GM21737 (cell line): ENCODE measurements around the gene AP1S1.
"Not testable (repeated sequence)": the region's sequence is repeated elsewhere in the genome, so short reads cannot be mapped to it uniquely, and the experiment has no call there.

Experiments
- ATAC-seq: cut with Tn5 transposase; IDR thresholded peaks from one replicate; pipeline ENCODE4 v1.9.1; 2021; ENCODE audit warnings: mild to moderate bottlenecking, moderate library complexity; ENCODE audit not compliant: unreplicated experiment

The AP1S1 gene

GRCh38 chr7:101124376-101125056 is 29.8 kb upstream of the AP1S1 start:
- ATAC-seq: no peak

GRCh38 chr7:101125989-101126650 is 28.2 kb upstream of the AP1S1 start:
- no peak for ATAC-seq

- ATAC-seq: peak; percentile 75
These were observed 27.4 kb upstream of the AP1S1 start, which contains the start of gene SERPINE1 for GRCh38 chr7:101126651-101127459. TSS of gene SERPINE1 (plus strand) at chr7:101127104. CDS start at chr7:101128394, 1,290 bp downstream.

- no peak for ATAC-seq
These were observed 26.7 kb upstream of the AP1S1 start for GRCh38 chr7:101127460-101128039.

- ATAC-seq: no peak
These were observed 26.0 kb upstream of the AP1S1 start for GRCh38 chr7:101128040-101128834.

- no peak for ATAC-seq
These were observed 24.6 kb upstream of the AP1S1 start for GRCh38 chr7:101129603-101130117.

GRCh38 chr7:101132626-101133600 is 21.4 kb upstream of the AP1S1 start:
- ATAC-seq: not testable (repeated sequence)

- ATAC-seq: no peak
These were observed 20.5 kb upstream of the AP1S1 start for GRCh38 chr7:101133621-101134398.

GRCh38 chr7:101134399-101134980 is 19.8 kb upstream of the AP1S1 start:
- no peak for ATAC-seq

GRCh38 chr7:101137651-101138212 is 16.5 kb upstream of the AP1S1 start:
- ATAC-seq: no peak

GRCh38 chr7:101138213-101138870 is 15.9 kb upstream of the AP1S1 start:
- peak; percentile 61 for ATAC-seq

- ATAC-seq: no peak
These were observed 14.0 kb upstream of the AP1S1 start for GRCh38 chr7:101140339-101140699.

- no peak for ATAC-seq
These were observed 13.4 kb upstream of the AP1S1 start for GRCh38 chr7:101140746-101141382.

- no peak for ATAC-seq
These were observed 2.2 kb upstream of the AP1S1 start for GRCh38 chr7:101151908-101152651.

GRCh38 chr7:101154693-101155102 is 422 bp downstream of the AP1S1 start:
- ATAC-seq: peak; percentile 14

- ATAC-seq: no peak
These were observed 1.0 kb downstream of the AP1S1 start for GRCh38 chr7:101155303-101155702.
